CD4-positive, alpha-beta T cell (primary cell): ENCODE data around the gene VAV1. TPM values are rescaled to one million over a fixed set of nuclear protein-coding genes. Genes with fewer than 3 reads are reported as not detected.

ENCODE experiments used
- ATAC-seq: fragments of 200-7000 bp; cut with Tn5 transposase; one replicate; pipeline ENCODE4 v1.10.0; 2022; ENCODE audit warnings: mild to moderate bottlenecking; ENCODE audit not compliant: poor library complexity
- CTCF ChIA-PET: fragments of 350-600 bp; sonication (Branson Sonifier 250); formaldehyde crosslinking; loops from one replicate; lab custom pipeline; 2021; ENCODE audit warnings: antibody characterized with exemption, inconsistent platforms; lab: Charles Lee
- POLR2A ChIA-PET: fragments of 350-600 bp; sonication (Branson Sonifier 250); formaldehyde crosslinking; loops from one replicate; lab custom pipeline; 2021; ENCODE audit warnings: antibody characterized with exemption, inconsistent platforms; lab: Charles Lee
- DNase-seq, 14 experiments: peaks; one replicate each; pipeline ENCODE4 v3.0.0-alpha.2; 2013 to 2020; ENCODE audit warnings: mixed read lengths in 2 of 14
- H3K27ac ChIP-seq, 2 donors: one replicate each; pipeline versions ENCODE4 v1.5.1 to v1.7.0; 2013; ENCODE audit warnings: low read length in 2 of 2, low read depth in 1 of 2, mild to moderate bottlenecking in 1 of 2
- H3K27me3 ChIP-seq, 2 experiments: 1 replicate in 1 of 2; 2 replicates in 1 of 2; pipeline versions ENCODE4 v1.6.1 to v1.7.0; 2013; ENCODE audit warnings: low read length in 2 of 2, control low read depth in 1 of 2, mild to moderate bottlenecking in 1 of 2, moderate library complexity in 1 of 2; ENCODE audit not compliant: insufficient read depth in 2 of 2, control insufficient read depth in 1 of 2
- H3K36me3 ChIP-seq: one replicate; pipeline ENCODE4 v1.6.1; 2013; ENCODE audit warnings: low read length, control low read depth; ENCODE audit not compliant: insufficient read depth
- H3K4me1 ChIP-seq: one replicate; pipeline ENCODE4 v1.6.1; 2013; ENCODE audit warnings: low read length, control low read depth; ENCODE audit not compliant: insufficient read depth
- H3K4me3 ChIP-seq: one replicate; pipeline ENCODE4 v1.5.1; 2013; ENCODE audit warnings: mild to moderate bottlenecking, low read length, moderate library complexity
- H3K9me3 ChIP-seq, 2 experiments: 1 replicate in 1 of 2; 2 replicates in 1 of 2; pipeline versions ENCODE4 v1.6.1 to v1.7.0; 2013; ENCODE audit warnings: low read length in 2 of 2, mild to moderate bottlenecking in 2 of 2, control low read depth in 1 of 2, moderate library complexity in 1 of 2; ENCODE audit not compliant: control insufficient read depth in 1 of 2, insufficient read depth in 1 of 2
- H3K27ac Mint-ChIP-seq: one replicate; pipeline ENCODE4 v1.8.0; 2020; ENCODE audit warnings: mixed read lengths
- H3K27me3 Mint-ChIP-seq: one replicate; pipeline ENCODE4 v1.8.0; 2021; ENCODE audit warnings: mixed read lengths
- H3K36me3 Mint-ChIP-seq: one replicate; pipeline ENCODE4 v1.8.0; 2021; ENCODE audit warnings: low read depth, mixed read lengths
- H3K4me1 Mint-ChIP-seq: one replicate; pipeline ENCODE4 v1.8.0; 2021; ENCODE audit warnings: low read depth, mixed read lengths
- H3K4me3 Mint-ChIP-seq: one replicate; pipeline ENCODE4 v1.8.0; 2020; ENCODE audit warnings: mild to moderate bottlenecking, mixed read lengths
- H3K9me3 Mint-ChIP-seq: one replicate; pipeline ENCODE4 v1.8.0; 2020; ENCODE audit warnings: mixed read lengths
- intact Hi-C, 2 experiments: fragments of 100-400 bp; cut with DNase I in 1 of 2; cut with micrococcal nuclease in 1 of 2; formaldehyde crosslinking; loops; one replicate each; pipeline versions ENCODE4 v1.15.1 to v1.9.0; 2023 to 2025; cut with DNase I, micrococcal nuclease
- total RNA-seq, 174 experiments: library from RNA in 2 of 174; stranded (reverse) in 2 of 174; gene quantifications; one replicate each; pipeline ENCODE4 v1.2.3 and lab custom pipeline; 2021 to 2026
- TF ChIP-seq, protein P1 (sequence below): fragments of 200-600 bp; IDR thresholded peaks from one replicate; pipeline ENCODE4 v1.8.0; 2022; ENCODE audit warnings: antibody characterized with exemption, mild to moderate bottlenecking

The VAV1 gene
- total RNA-seq, 2 experiments from 2014 or later, result 70.0 to 70.1 TPM

DNA sequence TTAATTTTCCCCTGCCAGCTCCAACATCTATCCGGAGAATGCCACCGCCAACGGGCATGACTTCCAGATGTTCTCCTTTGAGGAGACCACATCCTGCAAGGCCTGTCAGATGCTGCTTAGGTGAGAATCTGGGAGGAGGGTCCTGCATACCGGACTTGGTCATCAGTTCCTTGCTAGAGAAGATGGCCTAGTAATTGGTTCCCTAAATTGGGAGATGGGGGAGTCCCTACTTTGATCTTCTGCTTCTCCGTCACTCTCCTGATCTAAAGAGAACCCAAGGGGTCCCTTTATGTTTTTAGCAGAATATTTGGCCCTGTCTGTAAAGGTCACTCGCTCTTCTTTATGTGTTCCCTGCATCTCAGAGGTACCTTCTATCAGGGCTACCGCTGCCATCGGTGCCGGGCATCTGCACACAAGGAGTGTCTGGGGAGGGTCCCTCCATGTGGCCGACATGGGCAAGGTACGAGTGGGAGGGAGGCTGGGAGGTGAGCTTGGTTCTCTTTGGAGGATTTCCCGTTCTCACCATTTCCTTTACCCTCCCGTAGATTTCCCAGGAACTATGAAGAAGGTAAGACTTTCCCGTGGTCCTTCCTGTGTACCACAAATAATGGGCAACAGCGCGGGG is 60.8 kb downstream of the VAV1 start:
- ChIA-PET POLR2A (no interaction called here), CTCF (no interaction called here)
- Mint-ChIP-seq H3K4me1 (peaks cover 22% of the 10 kb centered on the region), H3K4me3 (no peak overlapping the region), H3K27me3 (no peaks in the 10 kb centered on the region), H3K27ac (peak overlapping the region; percentile 30), H3K36me3 (peaks cover 89% of the 10 kb centered on the region), H3K9me3 (no peaks in the 10 kb centered on the region)
- Histone ChIP-seq H3K27ac (no peak overlapping the region), H3K27me3 (no peaks in the 10 kb centered on the region), H3K4me1 (no peaks in the 10 kb centered on the region), H3K9me3 (no peaks in the 10 kb centered on the region), H3K36me3 (peaks cover 86% of the 10 kb centered on the region), H3K4me3 (no peak overlapping the region)
- DNase-seq, result peak in 1 of 14 experiments; percentile 10
- TF ChIP-seq, protein P1, sequence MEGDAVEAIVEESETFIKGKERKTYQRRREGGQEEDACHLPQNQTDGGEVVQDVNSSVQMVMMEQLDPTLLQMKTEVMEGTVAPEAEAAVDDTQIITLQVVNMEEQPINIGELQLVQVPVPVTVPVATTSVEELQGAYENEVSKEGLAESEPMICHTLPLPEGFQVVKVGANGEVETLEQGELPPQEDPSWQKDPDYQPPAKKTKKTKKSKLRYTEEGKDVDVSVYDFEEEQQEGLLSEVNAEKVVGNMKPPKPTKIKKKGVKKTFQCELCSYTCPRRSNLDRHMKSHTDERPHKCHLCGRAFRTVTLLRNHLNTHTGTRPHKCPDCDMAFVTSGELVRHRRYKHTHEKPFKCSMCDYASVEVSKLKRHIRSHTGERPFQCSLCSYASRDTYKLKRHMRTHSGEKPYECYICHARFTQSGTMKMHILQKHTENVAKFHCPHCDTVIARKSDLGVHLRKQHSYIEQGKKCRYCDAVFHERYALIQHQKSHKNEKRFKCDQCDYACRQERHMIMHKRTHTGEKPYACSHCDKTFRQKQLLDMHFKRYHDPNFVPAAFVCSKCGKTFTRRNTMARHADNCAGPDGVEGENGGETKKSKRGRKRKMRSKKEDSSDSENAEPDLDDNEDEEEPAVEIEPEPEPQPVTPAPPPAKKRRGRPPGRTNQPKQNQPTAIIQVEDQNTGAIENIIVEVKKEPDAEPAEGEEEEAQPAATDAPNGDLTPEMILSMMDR, result no peak
- intact Hi-C loops, result no loop called here
- ATAC-seq, result no peak

DNA sequence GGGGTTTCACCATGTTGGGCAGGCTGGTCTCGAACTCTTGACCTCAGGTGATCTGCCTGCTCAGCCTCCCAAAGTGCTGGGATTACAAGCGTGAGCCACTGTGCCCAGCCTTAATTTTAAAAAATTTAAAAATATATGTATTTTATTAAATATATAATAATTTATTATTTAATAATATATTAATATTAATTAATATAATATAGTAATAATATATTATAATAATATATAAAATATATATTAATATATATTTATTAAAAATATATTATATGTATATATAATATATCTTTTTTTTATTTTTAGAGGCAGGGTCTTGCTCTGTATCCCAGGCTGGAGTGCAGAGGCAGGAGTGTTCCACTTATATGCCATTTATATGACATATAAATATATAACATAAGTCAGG is 61.9 kb downstream of the VAV1 start:
- POLR2A ChIA-PET, result no interaction called here
- TF ChIP-seq, protein P1, result no peak
- Mint-ChIP-seq H3K9me3 (no peaks in the 10 kb centered on the region), H3K27ac (no peak overlapping the region), H3K4me3 (no peak overlapping the region), H3K4me1 (peaks cover 14% of the 10 kb centered on the region), H3K27me3 (no peaks in the 10 kb centered on the region), H3K36me3 (peaks cover 82% of the 10 kb centered on the region)
- no peaks in the 10 kb centered on the region for H3K4me1 ChIP-seq
- ATAC-seq (no peak), DNase-seq (no peak)
- CTCF ChIA-PET, result interaction anchor here (0.6 kb wide), 1 partner anchor 29 kb away, joined by 3 read pairs; no protein-coding TSS in a partner anchor
- H3K9me3 ChIP-seq, result no peaks in the 10 kb centered on the region
- H3K27ac ChIP-seq, result no peak overlapping the region
- peaks cover 81% of the 10 kb centered on the region for H3K36me3 ChIP-seq
- H3K4me3 ChIP-seq, result no peak overlapping the region
- no peaks in the 10 kb centered on the region for H3K27me3 ChIP-seq
- intact Hi-C loops, result no loop called here

DNA sequence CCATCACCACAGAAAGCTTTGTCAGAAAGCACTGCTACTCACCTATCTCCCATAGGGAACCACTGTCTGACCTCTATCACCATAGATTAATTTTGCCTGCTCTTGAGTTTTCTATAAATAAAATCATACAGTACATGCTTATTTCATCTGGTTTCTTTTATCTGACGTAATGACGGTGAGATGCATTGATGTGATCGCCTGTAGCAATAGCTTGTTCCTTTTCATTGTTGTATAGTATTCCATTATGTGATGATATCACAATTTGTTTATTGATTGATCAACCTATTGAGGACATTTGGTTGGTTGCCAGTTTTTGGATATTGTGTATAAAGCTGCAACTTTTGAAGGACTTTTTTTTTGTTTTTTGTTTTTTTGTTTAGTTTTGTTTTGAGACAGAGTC is 63.0 kb downstream of the VAV1 start:
- intact Hi-C loops, result no loop called here
- H3K9me3 ChIP-seq, result no peaks in the 10 kb centered on the region
- peaks cover 76% of the 10 kb centered on the region for H3K36me3 Mint-ChIP-seq
- POLR2A ChIA-PET, result interaction anchor here (0.7 kb wide), 1 partner anchor 25 kb away, joined by 4 read pairs; no protein-coding TSS in a partner anchor
- peaks cover 13% of the 10 kb centered on the region for H3K4me1 Mint-ChIP-seq
- peaks cover 77% of the 10 kb centered on the region for H3K36me3 ChIP-seq
- CTCF ChIA-PET, result interaction anchor here (0.8 kb wide), 1 partner anchor 15 kb away, joined by 3 read pairs; no protein-coding TSS in a partner anchor
- TF ChIP-seq, protein P1, result no peak
- H3K4me3 Mint-ChIP-seq, result no peak overlapping the region
- DNase-seq (no peak), ATAC-seq (no peak)
- H3K27me3 ChIP-seq, result no peaks in the 10 kb centered on the region
- H3K4me3 ChIP-seq, result no peak overlapping the region
- no peak overlapping the region for H3K27ac Mint-ChIP-seq
- no peaks in the 10 kb centered on the region for H3K9me3 Mint-ChIP-seq
- H3K27ac ChIP-seq, result no peak overlapping the region
- H3K4me1 ChIP-seq, result no peaks in the 10 kb centered on the region
- no peaks in the 10 kb centered on the region for H3K27me3 Mint-ChIP-seq
